Parathyroid adenoma (tissue), 2 donors: ENCODE data around the gene ANO5.

Source experiments
- H2AFZ ChIP-seq: fragments of 300-600 bp; sonication (generic); one replicate; pipeline ENCODE4 v1.7.0; 2017; ENCODE audit warnings: antibody characterized with exemption, mild to moderate bottlenecking
- H3K27ac ChIP-seq: fragments of 300-600 bp; sonication (generic); one replicate; pipeline ENCODE4 v1.7.0; 2017
- H3K27me3 ChIP-seq: fragments of 300-600 bp; sonication (generic); one replicate; pipeline ENCODE4 v1.7.0; 2017; ENCODE audit warnings: low read length; ENCODE audit not compliant: control insufficient read depth, insufficient read depth
- H3K36me3 ChIP-seq: fragments of 300-600 bp; sonication (generic); one replicate; pipeline ENCODE4 v1.7.0; 2017; ENCODE audit warnings: low read length; ENCODE audit not compliant: control insufficient read depth, insufficient read depth
- H3K4me1 ChIP-seq: fragments of 300-600 bp; sonication (generic); one replicate; pipeline ENCODE4 v1.7.0; 2017; ENCODE audit warnings: control low read depth
- H3K4me2 ChIP-seq: fragments of 300-600 bp; sonication (generic); one replicate; pipeline ENCODE4 v1.7.0; 2017; ENCODE audit warnings: low read length
- H3K4me3 ChIP-seq: fragments of 300-600 bp; sonication (generic); one replicate; pipeline ENCODE4 v1.7.0; 2017; ENCODE audit warnings: low read depth, low read length
- H3K79me2 ChIP-seq: fragments of 300-600 bp; sonication (generic); one replicate; pipeline ENCODE4 v1.7.0; 2017; ENCODE audit warnings: control low read depth
- H3K9ac ChIP-seq: fragments of 300-600 bp; sonication (generic); one replicate; pipeline ENCODE4 v1.7.0; 2017; ENCODE audit warnings: mild to moderate bottlenecking
- H3K9me3 ChIP-seq: fragments of 300-600 bp; sonication (generic); one replicate; pipeline ENCODE4 v1.7.0; 2017; ENCODE audit warnings: low read length; ENCODE audit not compliant: control insufficient read depth
- TF ChIP-seq, protein P1 (sequence below): fragments of 300-600 bp; sonication (generic); IDR thresholded peaks from one replicate; pipeline ENCODE4 v1.7.0; 2017; ENCODE audit warnings: antibody characterized with exemption, mild to moderate bottlenecking
- donor health status: primary hyperparathyroidism.

ANO5 gene

GRCh38 chr11:22304337-22304961 lies 111.6 kb downstream of the ANO5 start:
- no peaks in the 10 kb centered on the region for H3K79me2 ChIP-seq
- TF ChIP-seq, protein P1, sequence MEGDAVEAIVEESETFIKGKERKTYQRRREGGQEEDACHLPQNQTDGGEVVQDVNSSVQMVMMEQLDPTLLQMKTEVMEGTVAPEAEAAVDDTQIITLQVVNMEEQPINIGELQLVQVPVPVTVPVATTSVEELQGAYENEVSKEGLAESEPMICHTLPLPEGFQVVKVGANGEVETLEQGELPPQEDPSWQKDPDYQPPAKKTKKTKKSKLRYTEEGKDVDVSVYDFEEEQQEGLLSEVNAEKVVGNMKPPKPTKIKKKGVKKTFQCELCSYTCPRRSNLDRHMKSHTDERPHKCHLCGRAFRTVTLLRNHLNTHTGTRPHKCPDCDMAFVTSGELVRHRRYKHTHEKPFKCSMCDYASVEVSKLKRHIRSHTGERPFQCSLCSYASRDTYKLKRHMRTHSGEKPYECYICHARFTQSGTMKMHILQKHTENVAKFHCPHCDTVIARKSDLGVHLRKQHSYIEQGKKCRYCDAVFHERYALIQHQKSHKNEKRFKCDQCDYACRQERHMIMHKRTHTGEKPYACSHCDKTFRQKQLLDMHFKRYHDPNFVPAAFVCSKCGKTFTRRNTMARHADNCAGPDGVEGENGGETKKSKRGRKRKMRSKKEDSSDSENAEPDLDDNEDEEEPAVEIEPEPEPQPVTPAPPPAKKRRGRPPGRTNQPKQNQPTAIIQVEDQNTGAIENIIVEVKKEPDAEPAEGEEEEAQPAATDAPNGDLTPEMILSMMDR, result peak; percentile 58
- H3K9ac ChIP-seq, result no peak overlapping the region
- H3K36me3 ChIP-seq, result no peaks in the 10 kb centered on the region
- no peak overlapping the region for H2AFZ ChIP-seq
- no peak overlapping the region for H3K27ac ChIP-seq
- H3K4me3 ChIP-seq, result no peak overlapping the region
- no peaks in the 10 kb centered on the region for H3K4me1 ChIP-seq
- no peaks in the 10 kb centered on the region for H3K27me3 ChIP-seq
- no peak overlapping the region for H3K4me2 ChIP-seq
- no peaks in the 10 kb centered on the region for H3K9me3 ChIP-seq

- Histone ChIP-seq H3K4me3 (no peak overlapping the region), H3K27me3 (no peaks in the 10 kb centered on the region), H3K4me2 (no peak overlapping the region), H3K4me1 (no peaks in the 10 kb centered on the region), H3K9ac (no peak overlapping the region), H3K79me2 (no peaks in the 10 kb centered on the region), H2AFZ (no peak overlapping the region), H3K27ac (no peak overlapping the region), H3K36me3 (no peaks in the 10 kb centered on the region), H3K9me3 (no peaks in the 10 kb centered on the region)
- TF ChIP-seq, protein P1, result no peak
Observed at GRCh38 chr11:22317656-22318055, 124.8 kb downstream of the ANO5 start.

GRCh38 chr11:22331771-22332170 lies 138.9 kb downstream of the ANO5 start:
- no peaks in the 10 kb centered on the region for H3K79me2 ChIP-seq
- H3K27me3 ChIP-seq, result no peaks in the 10 kb centered on the region
- no peak overlapping the region for H3K9ac ChIP-seq
- no peaks in the 10 kb centered on the region for H3K4me1 ChIP-seq
- H2AFZ ChIP-seq, result no peak overlapping the region
- H3K36me3 ChIP-seq, result no peaks in the 10 kb centered on the region
- H3K4me2 ChIP-seq, result no peak overlapping the region
- H3K27ac ChIP-seq, result no peak overlapping the region
- H3K9me3 ChIP-seq, result no peaks in the 10 kb centered on the region
- TF ChIP-seq, protein P1, result no peak
- no peak overlapping the region for H3K4me3 ChIP-seq
